GM06990 (cell line): ENCODE data around the gene KLF16.

Experiments used
- DNase-seq: peaks from one replicate; pipeline ENCODE4 v3.0.0-alpha.2; 2011; ENCODE audit not compliant: insufficient read length; ENCODE audit errors: extremely low read depth
- H3K27me3 ChIP-seq: replicated peaks from 2 replicates; pipeline ENCODE4 v1.6.0; 2011; ENCODE audit warnings: low read length; ENCODE audit not compliant: control insufficient read depth, insufficient read depth
- H3K36me3 ChIP-seq: 2 replicates; pipeline ENCODE4 v1.5.1; 2011; ENCODE audit warnings: low read length; ENCODE audit not compliant: control insufficient read depth, insufficient read depth
- H3K4me3 ChIP-seq: replicated peaks from 2 replicates; pipeline ENCODE4 v1.5.1; 2011; ENCODE audit warnings: low read depth, mild to moderate bottlenecking, control low read depth, low read length
- TF ChIP-seq, protein P1 (sequence below): IDR thresholded peaks from 2 replicates; pipeline ENCODE4 v1.5.1; 2011; ENCODE audit warnings: low read length, control low read depth, mild to moderate bottlenecking, inconsistent platforms; ENCODE audit not compliant: insufficient read depth, poor library complexity, severe bottlenecking

The KLF16 gene

DNA sequence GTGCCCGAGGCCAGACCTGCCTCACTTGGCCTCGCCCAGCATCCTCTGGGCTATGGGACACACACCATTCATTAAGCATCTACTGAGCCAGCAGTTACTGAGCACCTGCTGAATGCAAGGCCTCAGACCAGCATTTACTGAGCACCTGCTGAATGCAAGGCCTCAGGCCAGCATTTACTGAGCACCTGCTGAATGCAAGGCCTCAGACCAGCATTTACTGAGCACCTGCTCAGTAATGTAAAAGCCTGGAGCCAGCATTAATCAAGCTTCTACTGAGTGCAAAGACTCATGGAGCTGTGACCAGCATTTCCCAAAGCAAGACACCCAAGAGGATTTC lies 55.0 kb downstream of the KLF16 start:
- Histone ChIP-seq H3K27me3 (no peaks in the 10 kb centered on the region; the same call in 1 of the 2 replicates), H3K4me3 (no peak overlapping the region), H3K36me3 (no peaks in the 10 kb centered on the region)
- no peak for DNase-seq
- TF ChIP-seq, protein P1, sequence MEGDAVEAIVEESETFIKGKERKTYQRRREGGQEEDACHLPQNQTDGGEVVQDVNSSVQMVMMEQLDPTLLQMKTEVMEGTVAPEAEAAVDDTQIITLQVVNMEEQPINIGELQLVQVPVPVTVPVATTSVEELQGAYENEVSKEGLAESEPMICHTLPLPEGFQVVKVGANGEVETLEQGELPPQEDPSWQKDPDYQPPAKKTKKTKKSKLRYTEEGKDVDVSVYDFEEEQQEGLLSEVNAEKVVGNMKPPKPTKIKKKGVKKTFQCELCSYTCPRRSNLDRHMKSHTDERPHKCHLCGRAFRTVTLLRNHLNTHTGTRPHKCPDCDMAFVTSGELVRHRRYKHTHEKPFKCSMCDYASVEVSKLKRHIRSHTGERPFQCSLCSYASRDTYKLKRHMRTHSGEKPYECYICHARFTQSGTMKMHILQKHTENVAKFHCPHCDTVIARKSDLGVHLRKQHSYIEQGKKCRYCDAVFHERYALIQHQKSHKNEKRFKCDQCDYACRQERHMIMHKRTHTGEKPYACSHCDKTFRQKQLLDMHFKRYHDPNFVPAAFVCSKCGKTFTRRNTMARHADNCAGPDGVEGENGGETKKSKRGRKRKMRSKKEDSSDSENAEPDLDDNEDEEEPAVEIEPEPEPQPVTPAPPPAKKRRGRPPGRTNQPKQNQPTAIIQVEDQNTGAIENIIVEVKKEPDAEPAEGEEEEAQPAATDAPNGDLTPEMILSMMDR, result no peak

GRCh38 chr19:1807695-1808394 lies 55.5 kb downstream of the KLF16 start:
- H3K4me3 ChIP-seq, result no peak overlapping the region
- DNase-seq, result no peak
- TF ChIP-seq, protein P1, result no peak
- H3K27me3 ChIP-seq, result no peaks in the 10 kb centered on the region; the same call in 1 of the 2 replicates
- H3K36me3 ChIP-seq, result no peaks in the 10 kb centered on the region

- no peak for DNase-seq
- Histone ChIP-seq H3K4me3 (no peak overlapping the region), H3K27me3 (no peaks in the 10 kb centered on the region; the same call in 1 of the 2 replicates), H3K36me3 (no peaks in the 10 kb centered on the region)
- TF ChIP-seq, protein P1, result no peak
Measured at GRCh38 chr19:1807030-1807694, 56.2 kb downstream of the KLF16 start.

DNA sequence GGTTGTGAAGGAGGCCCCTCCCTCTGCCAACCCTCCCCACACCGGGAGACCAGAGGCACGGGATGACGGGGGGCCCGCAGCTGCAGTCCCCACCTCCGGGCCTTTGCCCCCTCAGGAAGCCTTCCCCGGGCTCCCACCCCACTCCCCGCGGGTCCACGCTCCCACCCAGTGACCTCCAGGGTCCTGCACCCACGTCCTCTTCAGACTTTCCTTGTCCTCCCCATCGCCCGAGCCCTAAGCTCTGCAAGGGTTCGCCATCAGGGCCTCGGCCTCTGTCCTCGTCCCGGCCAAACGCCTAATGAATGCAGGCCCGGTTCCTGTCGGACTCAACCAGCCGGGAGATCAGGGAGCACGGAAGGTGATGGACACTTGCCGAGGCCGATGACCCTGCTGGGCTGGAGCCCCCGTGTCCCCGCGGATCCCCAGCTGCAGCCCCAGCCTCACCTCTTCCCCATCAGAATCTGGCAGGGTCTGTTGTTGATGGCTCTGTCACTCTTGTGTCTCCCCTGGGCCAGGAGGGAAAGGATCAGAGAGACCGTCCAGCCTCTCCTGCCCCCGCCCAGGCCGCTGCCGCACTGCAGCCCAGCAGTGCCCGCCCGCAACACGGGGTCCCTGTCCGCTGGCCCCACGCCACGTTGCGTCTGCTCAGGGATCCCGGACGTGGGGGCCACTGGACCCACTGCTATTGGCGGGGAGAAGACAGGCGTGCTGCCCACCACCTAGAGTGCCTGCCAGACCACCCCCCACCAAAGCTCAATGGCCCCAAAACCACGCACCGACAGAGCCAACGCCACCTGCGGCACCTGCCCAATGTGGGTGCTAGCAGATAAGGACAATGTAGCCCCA lies 57.0 kb downstream of the KLF16 start:
- Histone ChIP-seq H3K4me3 (no peak overlapping the region), H3K27me3 (no peaks in the 10 kb centered on the region), H3K36me3 (no peaks in the 10 kb centered on the region)
- no peak for DNase-seq
- TF ChIP-seq, protein P1, result no peak

- Histone ChIP-seq H3K4me3 (no peak overlapping the region), H3K36me3 (no peaks in the 10 kb centered on the region), H3K27me3 (no peaks in the 10 kb centered on the region)
- TF ChIP-seq, protein P1, result no peak
- no peak for DNase-seq
Measured at GRCh38 chr19:1805401-1806183, 57.8 kb downstream of the KLF16 start.
